Natural killer cell (primary cell): Measurements from ENCODE around the gene CHRNG. TPM values are rescaled to one million over a fixed set of nuclear protein-coding genes. Genes with fewer than 3 reads are reported as not detected.

ENCODE experiments used
- ATAC-seq, 3 donors: fragments of 150-1000 bp in 2 of 3; fragments of 200-7000 bp in 1 of 3; cut with Tn5 transposase; 1 replicate in 1 of 3; 2 replicates in 2 of 3; pipeline ENCODE4 v1.10.0; 2021; ENCODE audit warnings: mild to moderate bottlenecking in 2 of 3, moderate library complexity in 2 of 3
- DNase-seq, 2 donors: peaks; one replicate each; pipeline versions ENCODE4 v3.0.0 to v3.0.0-alpha.2; 2013 to 2021; ENCODE audit warnings: mixed read lengths in 1 of 2
- H3K27ac ChIP-seq: one replicate; pipeline ENCODE4 v1.5.1; 2013; ENCODE audit warnings: mild to moderate bottlenecking, low read length
- H3K27me3 ChIP-seq: one replicate; pipeline ENCODE4 v1.6.1; 2013; ENCODE audit warnings: low read length; ENCODE audit not compliant: control insufficient read depth, insufficient read depth
- H3K36me3 ChIP-seq: one replicate; pipeline ENCODE4 v1.6.1; 2013; ENCODE audit warnings: low read length; ENCODE audit not compliant: control insufficient read depth, insufficient read depth
- H3K4me1 ChIP-seq: one replicate; pipeline ENCODE4 v1.6.1; 2013; ENCODE audit warnings: low read length; ENCODE audit not compliant: control insufficient read depth, insufficient read depth
- H3K4me3 ChIP-seq: one replicate; pipeline ENCODE4 v1.5.1; 2013; ENCODE audit warnings: low read length
- H3K9me3 ChIP-seq: one replicate; pipeline ENCODE4 v1.6.1; 2013; ENCODE audit warnings: low read length; ENCODE audit not compliant: control insufficient read depth, insufficient read depth
- H3K27ac Mint-ChIP-seq, 2 donors: one replicate each; pipeline ENCODE4 v1.8.0; 2022; ENCODE audit warnings: mild to moderate bottlenecking in 2 of 2, mixed read lengths in 2 of 2, moderate library complexity in 1 of 2
- H3K27me3 Mint-ChIP-seq, 2 donors: one replicate each; pipeline ENCODE4 v1.8.0; 2022; ENCODE audit warnings: low read depth in 2 of 2, mixed read lengths in 2 of 2
- H3K36me3 Mint-ChIP-seq: one replicate; pipeline ENCODE4 v1.8.0; 2022; ENCODE audit warnings: mixed read lengths
- H3K4me1 Mint-ChIP-seq, 2 donors: one replicate each; pipeline ENCODE4 v1.8.0; 2022; ENCODE audit warnings: mixed read lengths in 2 of 2
- H3K4me3 Mint-ChIP-seq: one replicate; pipeline ENCODE4 v1.8.0; 2022; ENCODE audit warnings: mild to moderate bottlenecking, moderate library complexity, mixed read lengths
- H3K9me3 Mint-ChIP-seq, 2 donors: one replicate each; pipeline ENCODE4 v1.8.0; 2022; ENCODE audit warnings: mixed read lengths in 2 of 2
- CTCF ChIP-seq: fragments of 200-600 bp; IDR thresholded peaks from one replicate; pipeline ENCODE4 v1.8.0; 2022; ENCODE audit warnings: antibody characterized with exemption
- WGBS: methylation state at CpG from one replicate; pipeline ENCODE4 v1.1.7; 2013; ENCODE audit warnings: missing lambda C conversion rate; ENCODE audit not compliant: insufficient coverage; 5-methylcytosine and 5-hydroxymethylcytosine counted together
- intact Hi-C: fragments of 100-400 bp; cut with micrococcal nuclease; formaldehyde crosslinking; loops from one replicate; pipeline ENCODE4 v1.14.2; 2022
- total RNA-seq, 4 donors: library from RNA; stranded (reverse); fragments of 120-200 nt in 1 of 4; gene quantifications; one replicate each; pipeline versions ENCODE4 v1.2.3 to v1.2.4, GENCODE V29; 2013 to 2022

The CHRNG gene
- total RNA-seq, 3 donors from 2014 or later (not counting 1 experiment from before 2014, with no cell fraction given) = not detected

GRCh38 chr2:232577841-232578240 is 38.3 kb downstream of the CHRNG start:
- ATAC-seq = no peak
- peaks cover 5 to 8% of the 10 kb centered on the region in 2 donors for H3K4me1 Mint-ChIP-seq
- DNase-seq = no peak

GRCh38 chr2:232578626-232579025 is 39.1 kb downstream of the CHRNG start:
- ATAC-seq (no peak), DNase-seq (no peak)
- Histone ChIP-seq H3K9me3 (no peaks in the 10 kb centered on the region), H3K4me1 (no peaks in the 10 kb centered on the region), H3K36me3 (peaks cover 42% of the 10 kb centered on the region), H3K27ac (no peak overlapping the region), H3K27me3 (no peaks in the 10 kb centered on the region), H3K4me3 (no peak overlapping the region)
- TF ChIP-seq CTCF = no peak
- peaks cover 9% of the 10 kb centered on the region for H3K36me3 Mint-ChIP-seq
- no peak overlapping the region for H3K27ac Mint-ChIP-seq
- no peaks in the 10 kb centered on the region for H3K9me3 Mint-ChIP-seq
- H3K4me1 Mint-ChIP-seq = peaks cover 5 to 8% of the 10 kb centered on the region in 2 donors
- no peak overlapping the region for H3K4me3 Mint-ChIP-seq
- WGBS = 100% methylated on average over 2 of the region's 2 CpGs
- intact Hi-C loops = no loop called here
- H3K27me3 Mint-ChIP-seq = no peaks in the 10 kb centered on the region

More at GRCh38 chr2:232577841-232578240, 38.3 kb downstream of the CHRNG start:
- TF ChIP-seq CTCF = no peak
- Mint-ChIP-seq H3K4me3 (no peak overlapping the region), H3K9me3 (no peaks in the 10 kb centered on the region), H3K27ac (no peak overlapping the region), H3K27me3 (no peaks in the 10 kb centered on the region), H3K36me3 (peaks cover 9% of the 10 kb centered on the region)
- H3K27me3 ChIP-seq = no peaks in the 10 kb centered on the region
- intact Hi-C loops = no loop called here
- H3K27ac ChIP-seq = no peak overlapping the region
- peaks cover 45% of the 10 kb centered on the region for H3K36me3 ChIP-seq
- H3K9me3 ChIP-seq = no peaks in the 10 kb centered on the region
- no CpG with 5 or more reads among the region's 2 CpGs for WGBS
- no peaks in the 10 kb centered on the region for H3K4me1 ChIP-seq
- no peak overlapping the region for H3K4me3 ChIP-seq

GRCh38 chr2:232580648-232580981 is 41.1 kb downstream of the CHRNG start:
- H3K4me1 ChIP-seq = no peaks in the 10 kb centered on the region
- no peak for DNase-seq
- no peaks in the 10 kb centered on the region for H3K27me3 Mint-ChIP-seq
- no peak for ATAC-seq
- H3K27ac ChIP-seq = no peak overlapping the region
- WGBS = 99% methylated on average over 5 of the region's 6 CpGs
- H3K27me3 ChIP-seq = no peaks in the 10 kb centered on the region
- H3K36me3 Mint-ChIP-seq = peaks cover 9% of the 10 kb centered on the region
- H3K9me3 ChIP-seq = no peaks in the 10 kb centered on the region
- no peaks in the 10 kb centered on the region for H3K9me3 Mint-ChIP-seq
- no peak overlapping the region for H3K4me3 Mint-ChIP-seq
- H3K36me3 ChIP-seq = peaks cover 28% of the 10 kb centered on the region
- TF ChIP-seq CTCF = no peak
- H3K27ac Mint-ChIP-seq = peak overlapping the region in 1 of 2 donors; percentile 4
- no peak overlapping the region for H3K4me3 ChIP-seq
- peaks cover 0 to 8% of the 10 kb centered on the region in 2 donors for H3K4me1 Mint-ChIP-seq
- intact Hi-C loops = no loop called here

- Mint-ChIP-seq H3K27ac (no peak overlapping the region), H3K4me1 (peaks cover 0 to 8% of the 10 kb centered on the region in 2 donors), H3K9me3 (no peaks in the 10 kb centered on the region), H3K36me3 (peaks cover 9% of the 10 kb centered on the region), H3K4me3 (no peak overlapping the region), H3K27me3 (no peaks in the 10 kb centered on the region)
- Histone ChIP-seq H3K27me3 (no peaks in the 10 kb centered on the region), H3K36me3 (peaks cover 25% of the 10 kb centered on the region), H3K27ac (no peak overlapping the region), H3K4me1 (no peaks in the 10 kb centered on the region), H3K4me3 (no peak overlapping the region), H3K9me3 (no peaks in the 10 kb centered on the region)
- no peak for ATAC-seq
- DNase-seq = no peak
- intact Hi-C loops = no loop called here
- TF ChIP-seq CTCF = no peak
Measured at GRCh38 chr2:232581725-232582124, 42.2 kb downstream of the CHRNG start.
